Natural killer cell treated with Interleukin-12 subunit alpha and Interleukin-12 subunit beta and Interleukin-15 and Interleukin-18, amount 100 ng/mL, for 72 hours (primary cell): Measurements from ENCODE around the gene TSSC4. TPM values are rescaled to one million over a fixed set of nuclear protein-coding genes. Genes with fewer than 3 reads are reported as not detected.

Source experiments
- ATAC-seq, 2 donors: fragments of 150-1000 bp; cut with Tn5 transposase in 1 of 2; sonication (Bioruptor Pico), chemical (Tn5 transposase) in 1 of 2; 2 replicates each; pipeline ENCODE4 v1.10.0; 2021
- DNase-seq: peaks from one replicate; pipeline ENCODE4 v3.0.0; 2022; ENCODE audit warnings: low spot score
- H3K27ac Mint-ChIP-seq, 2 donors: 1 replicate in 1 of 2; 2 replicates in 1 of 2; pipeline ENCODE4 v1.8.0; 2022; ENCODE audit warnings: mixed read lengths in 2 of 2, mild to moderate bottlenecking in 1 of 2, moderate library complexity in 1 of 2
- H3K27me3 Mint-ChIP-seq, 2 donors: 1 replicate in 1 of 2; 2 replicates in 1 of 2; pipeline ENCODE4 v1.8.0; 2022; ENCODE audit warnings: mixed read lengths in 2 of 2
- H3K36me3 Mint-ChIP-seq: one replicate; pipeline ENCODE4 v1.8.0; 2022; ENCODE audit warnings: mixed read lengths
- H3K4me1 Mint-ChIP-seq, 2 donors: 1 replicate in 1 of 2; 2 replicates in 1 of 2; pipeline ENCODE4 v1.8.0; 2022; ENCODE audit warnings: low read depth in 2 of 2, mixed read lengths in 2 of 2, mild to moderate bottlenecking in 1 of 2
- H3K4me3 Mint-ChIP-seq: one replicate; pipeline ENCODE4 v1.8.0; 2022; ENCODE audit warnings: mixed read lengths
- H3K9me3 Mint-ChIP-seq: 2 replicates; pipeline ENCODE4 v1.8.0; 2022; ENCODE audit warnings: mixed read lengths
- total RNA-seq, 2 donors: library from RNA; stranded (reverse); gene quantifications; one replicate each; pipeline ENCODE4 v1.2.3, GENCODE V29; 2022

Gene TSSC4
- total RNA-seq, 2 donors from 2014 or later, result 66.0 to 98.2 TPM

GRCh38 chr11:2404735-2405196, 4.2 kb downstream of the TSSC4 start:
- Mint-ChIP-seq H3K27ac (no peak overlapping the region), H3K9me3 (no peaks in the 10 kb centered on the region)

DNA sequence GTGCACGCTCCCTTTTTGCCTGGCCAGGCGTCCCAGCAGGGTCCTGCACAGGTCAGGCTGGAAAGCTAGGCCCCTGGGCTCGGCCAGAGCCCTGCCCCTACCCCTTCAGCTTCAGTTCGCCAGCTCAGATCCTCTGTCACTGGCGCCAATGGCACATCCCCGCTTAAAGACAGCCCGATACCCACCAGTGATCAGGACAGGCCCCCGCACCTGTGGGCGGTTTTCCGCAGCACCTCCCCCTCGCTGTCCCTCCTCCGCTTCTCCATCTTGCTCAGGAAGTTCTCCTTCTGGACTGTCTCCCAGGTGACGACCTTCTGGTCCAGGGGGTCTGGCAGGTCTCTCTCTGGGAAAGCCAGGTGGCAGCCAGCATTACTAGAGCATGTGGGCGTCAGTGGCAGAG, 5.9 kb downstream of the TSSC4 start:
- H3K36me3 Mint-ChIP-seq, result no peaks in the 10 kb centered on the region
- DNase-seq (no peak), ATAC-seq (no peak)
- no peaks in the 10 kb centered on the region for H3K27me3 Mint-ChIP-seq
- H3K4me3 Mint-ChIP-seq, result no peak overlapping the region
- H3K27ac Mint-ChIP-seq, result no peak overlapping the region
- H3K9me3 Mint-ChIP-seq, result no peaks in the 10 kb centered on the region
- peaks cover 1 to 3% of the 10 kb centered on the region in 2 donors for H3K4me1 Mint-ChIP-seq

More at GRCh38 chr11:2404735-2405196, 4.2 kb downstream of the TSSC4 start:
- DNase-seq, result no peak
- H3K27me3 Mint-ChIP-seq, result no peaks in the 10 kb centered on the region
- peaks cover 4 to 6% of the 10 kb centered on the region in 2 donors for H3K4me1 Mint-ChIP-seq
- no peaks in the 10 kb centered on the region for H3K36me3 Mint-ChIP-seq
- no peak overlapping the region for H3K4me3 Mint-ChIP-seq
- ATAC-seq, result no peak

DNA sequence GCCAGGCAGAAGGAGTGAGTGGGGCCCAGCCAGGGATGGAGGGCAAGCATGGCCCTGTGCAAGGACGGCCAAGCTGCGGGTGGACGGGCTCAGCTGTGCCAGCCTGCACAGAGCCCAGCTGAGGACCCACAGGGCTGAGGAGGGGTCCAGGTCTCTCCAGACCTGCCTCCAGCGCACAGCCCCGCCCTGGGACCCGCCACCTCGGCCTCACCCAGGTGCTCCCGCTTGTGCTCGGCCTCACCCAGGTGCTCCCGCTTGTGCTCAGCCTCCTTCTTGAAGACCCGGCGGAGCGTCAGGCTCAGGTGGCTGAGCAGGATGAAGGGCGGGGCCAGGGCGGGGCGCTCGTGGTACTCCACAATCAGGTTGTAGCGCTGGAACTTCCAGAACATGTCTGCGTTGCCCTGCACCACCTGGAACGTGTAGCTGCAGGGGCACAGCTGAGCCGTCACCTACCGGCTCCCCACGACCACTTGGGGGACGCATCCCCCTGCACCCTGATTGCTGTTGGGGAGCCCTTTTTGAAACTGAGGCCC, 6.4 kb downstream of the TSSC4 start:
- Mint-ChIP-seq H3K27me3 (no peaks in the 10 kb centered on the region), H3K36me3 (no peaks in the 10 kb centered on the region), H3K9me3 (no peaks in the 10 kb centered on the region), H3K27ac (no peak overlapping the region), H3K4me3 (no peak overlapping the region), H3K4me1 (no peaks in the 10 kb centered on the region)
- DNase-seq, result no peak
- ATAC-seq, result no peak

DNA sequence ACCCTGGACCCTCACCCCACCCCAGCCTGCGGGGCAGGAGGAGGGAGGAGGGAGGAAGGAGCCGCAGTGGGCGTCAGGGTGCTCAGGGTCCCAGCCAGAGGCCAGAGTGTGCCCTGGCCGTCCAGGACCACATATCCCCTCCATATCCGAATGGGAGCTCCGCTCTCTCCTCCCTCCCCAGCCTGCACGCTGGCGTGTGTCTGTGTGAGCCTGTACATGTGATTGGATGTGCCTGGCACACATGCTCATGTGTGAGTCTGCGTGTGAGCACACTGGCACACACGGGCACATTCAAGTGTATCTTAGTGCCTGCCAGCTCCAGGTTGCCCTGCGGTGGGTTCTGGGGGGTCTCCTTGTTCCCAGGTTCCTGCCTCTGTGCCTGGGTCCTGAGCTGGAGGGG, 8.1 kb downstream of the TSSC4 start:
- DNase-seq, result no peak
- no peak overlapping the region for H3K4me3 Mint-ChIP-seq
- no peaks in the 10 kb centered on the region for H3K4me1 Mint-ChIP-seq
- no peaks in the 10 kb centered on the region for H3K27me3 Mint-ChIP-seq
- no peak overlapping the region for H3K27ac Mint-ChIP-seq
- H3K36me3 Mint-ChIP-seq, result no peaks in the 10 kb centered on the region
- no peaks in the 10 kb centered on the region for H3K9me3 Mint-ChIP-seq
- ATAC-seq, result peak in 1 of 2 donors; percentile 1

DNA sequence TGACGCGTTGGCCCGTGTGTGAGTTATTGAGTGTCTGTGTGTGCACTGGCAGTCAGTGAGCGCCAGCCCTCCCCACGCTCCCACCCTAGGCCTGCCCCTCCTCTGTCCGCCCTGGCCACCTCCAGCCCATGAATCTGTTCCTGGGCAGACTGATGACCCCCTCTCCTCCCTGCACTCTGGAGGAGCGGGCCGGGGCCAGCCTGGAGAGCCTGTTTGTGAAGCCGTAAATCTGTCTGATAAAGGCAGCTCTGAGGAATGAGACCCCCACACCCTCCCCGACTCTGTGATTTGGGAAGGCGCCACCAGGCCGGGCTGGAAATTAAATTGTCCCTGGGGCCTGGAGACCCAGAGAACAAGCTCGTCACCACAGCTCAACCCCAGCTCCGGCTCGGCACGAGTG, 8.6 kb downstream of the TSSC4 start:
- DNase-seq, result no peak
- H3K27me3 Mint-ChIP-seq, result no peaks in the 10 kb centered on the region
- ATAC-seq, result no peak
- H3K4me1 Mint-ChIP-seq, result no peaks in the 10 kb centered on the region
- H3K9me3 Mint-ChIP-seq, result no peaks in the 10 kb centered on the region
- H3K27ac Mint-ChIP-seq, result no peak overlapping the region
- H3K4me3 Mint-ChIP-seq, result no peak overlapping the region
- H3K36me3 Mint-ChIP-seq, result no peaks in the 10 kb centered on the region

DNA sequence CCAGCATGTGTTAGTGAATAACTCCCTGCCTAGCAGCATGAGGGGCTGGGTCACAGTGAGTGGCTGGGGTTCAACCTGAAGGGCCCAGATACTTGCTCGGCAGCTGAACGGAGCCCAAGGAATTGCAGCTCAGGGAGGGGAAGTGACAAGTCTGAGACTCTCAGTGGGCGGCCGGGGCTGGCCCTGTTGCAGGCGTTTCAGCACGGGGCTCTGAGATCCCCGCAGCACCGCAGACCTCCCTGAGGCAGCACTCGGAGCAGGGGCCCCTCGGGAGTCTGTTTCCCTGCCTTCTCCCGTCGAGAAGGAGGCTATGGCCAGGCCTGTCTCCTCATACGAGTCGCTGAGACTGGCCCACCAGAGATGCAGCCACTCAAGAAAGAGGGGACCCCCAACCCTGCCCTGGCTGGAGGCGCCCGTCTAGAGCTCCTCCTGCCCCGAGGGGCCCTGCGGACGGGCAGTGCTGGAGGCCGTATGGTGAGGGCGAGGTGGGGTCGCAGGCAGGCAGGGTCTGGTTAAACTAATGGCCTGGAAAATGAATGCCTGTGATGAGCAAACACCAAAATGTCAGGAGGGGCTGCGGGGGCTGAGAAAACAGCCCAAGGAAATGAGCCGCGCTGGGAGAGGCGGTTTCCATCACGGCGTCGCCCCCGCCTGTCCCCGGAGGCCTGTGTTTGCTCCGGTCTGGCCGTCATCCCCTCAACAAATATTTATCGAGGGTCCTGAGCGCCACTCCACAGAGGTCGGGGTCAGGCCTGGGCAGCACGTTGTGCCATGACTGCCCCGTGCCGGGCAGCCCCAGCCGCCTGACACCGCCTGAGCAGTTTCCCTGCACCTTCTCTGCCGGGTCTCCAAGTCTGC, 9.3 kb downstream of the TSSC4 start:
- Mint-ChIP-seq H3K9me3 (no peaks in the 10 kb centered on the region), H3K27me3 (no peaks in the 10 kb centered on the region), H3K4me1 (no peaks in the 10 kb centered on the region), H3K36me3 (no peaks in the 10 kb centered on the region), H3K4me3 (no peak overlapping the region), H3K27ac (no peak overlapping the region)
- DNase-seq (no peak), ATAC-seq (no peak)

DNA sequence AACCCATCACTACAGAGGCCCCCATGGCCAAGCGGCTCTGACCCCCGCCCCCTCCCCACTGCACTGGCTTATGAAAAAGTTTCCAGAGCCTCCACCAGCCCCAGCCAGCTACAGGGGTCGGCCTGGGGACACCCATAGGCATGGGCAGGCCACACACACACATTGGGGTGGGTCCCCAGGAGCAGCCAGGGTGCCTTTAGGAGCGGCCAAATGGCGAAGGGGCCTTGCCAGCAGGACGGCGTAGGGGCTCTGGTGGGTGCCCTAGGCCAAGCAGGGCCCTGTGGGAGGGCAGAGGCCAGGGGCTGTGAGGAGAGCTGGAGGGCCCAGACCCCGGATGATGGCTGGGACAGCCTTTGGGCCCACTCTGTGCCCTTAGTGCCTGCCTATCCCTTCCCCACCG, 10.1 kb downstream of the TSSC4 start:
- no peak for ATAC-seq
- DNase-seq, result no peak
- H3K36me3 Mint-ChIP-seq, result no peaks in the 10 kb centered on the region
- no peaks in the 10 kb centered on the region for H3K4me1 Mint-ChIP-seq
- no peaks in the 10 kb centered on the region for H3K27me3 Mint-ChIP-seq
- H3K4me3 Mint-ChIP-seq, result no peak overlapping the region
- H3K27ac Mint-ChIP-seq, result no peak overlapping the region
- no peaks in the 10 kb centered on the region for H3K9me3 Mint-ChIP-seq

GRCh38 chr11:2411446-2412305, 11.1 kb downstream of the TSSC4 start:
- no peaks in the 10 kb centered on the region for H3K36me3 Mint-ChIP-seq
- no peak for ATAC-seq
- H3K4me3 Mint-ChIP-seq, result no peak overlapping the region
- H3K4me1 Mint-ChIP-seq, result no peaks in the 10 kb centered on the region
- no peaks in the 10 kb centered on the region for H3K27me3 Mint-ChIP-seq
- H3K27ac Mint-ChIP-seq, result no peak overlapping the region
- DNase-seq, result no peak
- H3K9me3 Mint-ChIP-seq, result no peaks in the 10 kb centered on the region

GRCh38 chr11:2412323-2412722, 11.8 kb downstream of the TSSC4 start:
- ATAC-seq (no peak), DNase-seq (no peak)
- Mint-ChIP-seq H3K27ac (no peak overlapping the region), H3K9me3 (no peaks in the 10 kb centered on the region), H3K36me3 (no peaks in the 10 kb centered on the region), H3K27me3 (no peaks in the 10 kb centered on the region), H3K4me1 (no peaks in the 10 kb centered on the region), H3K4me3 (no peak overlapping the region)

- DNase-seq (no peak), ATAC-seq (no peak)
- Mint-ChIP-seq H3K27me3 (no peaks in the 10 kb centered on the region), H3K27ac (no peak overlapping the region), H3K9me3 (no peaks in the 10 kb centered on the region), H3K4me1 (no peaks in the 10 kb centered on the region), H3K36me3 (no peaks in the 10 kb centered on the region), H3K4me3 (no peak overlapping the region)
Observed at GRCh38 chr11:2413742-2414579, 13.4 kb downstream of the TSSC4 start.

DNA sequence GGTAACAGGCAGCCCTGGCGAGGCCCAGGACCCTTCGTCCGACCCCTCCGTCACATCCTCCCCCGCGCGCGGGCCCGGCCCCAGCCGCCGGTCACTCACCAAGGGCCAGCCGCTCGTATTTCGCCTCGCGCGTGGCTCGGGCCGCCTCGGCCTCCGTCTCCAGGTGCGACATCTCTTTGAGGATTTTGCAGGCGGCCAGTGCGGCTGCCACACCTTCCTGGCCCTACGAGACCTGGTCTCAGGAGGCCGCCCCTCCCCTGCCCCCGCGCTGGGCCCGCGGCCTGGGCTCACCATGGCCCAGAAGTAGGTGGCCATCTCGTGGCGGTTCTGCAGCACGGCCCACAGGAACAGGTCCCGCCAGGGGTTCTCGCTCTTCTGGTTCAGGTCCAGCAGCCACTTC, 14.1 kb downstream of the TSSC4 start:
- Mint-ChIP-seq H3K4me3 (no peak overlapping the region), H3K9me3 (no peaks in the 10 kb centered on the region), H3K36me3 (no peaks in the 10 kb centered on the region), H3K27me3 (no peaks in the 10 kb centered on the region), H3K4me1 (no peaks in the 10 kb centered on the region), H3K27ac (no peak overlapping the region)
- ATAC-seq (no peak), DNase-seq (no peak)

DNA sequence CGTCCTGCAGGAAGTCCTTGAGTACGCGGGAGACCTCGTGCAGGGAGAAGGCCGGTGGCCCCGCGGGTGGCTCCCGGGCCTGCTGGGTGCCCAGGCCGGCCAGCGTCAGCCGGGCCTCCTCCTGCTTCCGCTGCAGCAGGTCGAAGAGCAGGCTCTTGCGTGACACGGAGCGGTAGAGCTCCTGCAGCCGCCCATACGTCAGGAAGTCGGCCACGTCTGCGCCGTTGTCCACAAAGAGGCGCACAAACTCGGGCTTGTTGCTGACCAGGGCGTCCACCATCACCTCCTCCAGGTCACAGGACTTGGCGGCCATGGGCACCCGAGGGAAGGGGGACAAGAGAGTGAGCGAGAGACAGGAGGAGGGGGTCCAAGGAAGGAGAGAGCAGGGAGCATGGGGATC, 14.6 kb downstream of the TSSC4 start:
- no peak overlapping the region for H3K27ac Mint-ChIP-seq
- ATAC-seq (no peak), DNase-seq (no peak)
- no peaks in the 10 kb centered on the region for H3K36me3 Mint-ChIP-seq
- H3K4me1 Mint-ChIP-seq, result no peaks in the 10 kb centered on the region
- H3K9me3 Mint-ChIP-seq, result no peaks in the 10 kb centered on the region
- no peaks in the 10 kb centered on the region for H3K27me3 Mint-ChIP-seq
- H3K4me3 Mint-ChIP-seq, result no peak overlapping the region

DNA sequence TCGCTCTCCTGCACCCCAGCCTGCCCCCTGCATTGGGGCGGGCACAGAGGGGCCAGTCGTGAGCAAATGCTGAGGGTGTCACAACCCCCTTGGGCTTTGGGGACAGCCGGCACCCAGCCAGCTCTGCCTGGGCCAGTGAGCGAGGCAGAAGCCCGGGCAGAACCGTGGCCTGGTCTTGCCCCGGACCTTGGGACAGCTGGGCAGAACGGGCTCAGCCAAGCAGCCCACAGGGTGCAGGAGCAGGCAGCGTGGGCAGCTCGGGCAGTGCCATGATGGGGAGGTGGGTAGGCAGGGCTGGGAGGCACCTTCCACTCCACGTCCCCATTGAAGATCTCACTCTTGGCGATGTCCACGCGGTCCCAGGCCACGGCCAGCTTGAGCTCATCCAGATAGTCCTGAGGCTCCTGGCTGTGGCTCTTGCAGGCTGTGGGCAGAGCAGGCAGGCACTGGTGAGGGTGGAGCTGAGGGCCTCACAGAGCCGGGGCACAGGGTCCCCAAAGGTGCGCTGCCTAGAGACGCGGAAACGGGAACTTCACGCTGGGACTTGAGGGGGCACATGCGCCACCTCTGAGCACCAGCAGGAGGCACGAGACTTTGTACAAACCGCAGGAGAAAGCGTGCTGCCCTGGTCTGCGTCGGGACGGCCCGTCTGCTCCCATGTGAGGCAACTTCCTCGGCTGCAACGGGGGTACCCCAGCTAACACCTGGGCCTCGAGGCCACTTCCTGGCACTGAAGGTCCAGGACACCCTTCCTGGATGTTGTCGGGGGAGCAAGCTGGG, 15.2 kb downstream of the TSSC4 start:
- Mint-ChIP-seq H3K27me3 (no peaks in the 10 kb centered on the region), H3K36me3 (no peaks in the 10 kb centered on the region), H3K4me3 (no peak overlapping the region), H3K9me3 (no peaks in the 10 kb centered on the region), H3K4me1 (no peaks in the 10 kb centered on the region), H3K27ac (no peak overlapping the region)
- no peak for ATAC-seq
- DNase-seq, result no peak
